ENCODE results near the gene SEMA6A.

The SEMA6A gene

DNA sequence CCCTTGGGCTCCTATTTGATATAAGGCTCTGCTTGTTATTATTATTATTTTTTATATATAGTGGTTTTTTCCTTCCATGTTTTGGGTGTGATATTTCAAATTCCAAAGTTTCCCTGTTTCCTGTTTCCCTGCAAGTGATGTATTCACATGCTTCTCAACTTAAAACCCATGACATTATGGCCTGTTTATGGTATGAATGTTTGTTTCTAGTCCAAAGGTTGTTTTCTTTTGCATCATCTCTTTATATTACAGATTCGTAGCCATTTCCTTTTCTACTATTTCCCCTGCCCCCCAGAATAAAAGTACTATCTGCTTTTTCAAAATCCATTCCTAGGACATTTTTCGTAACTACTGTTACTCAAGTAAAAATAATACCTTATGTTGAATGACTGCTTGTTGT is 7.5 kb downstream of the SEMA6A start:
- WGBS, 2 experiments, result 88 to 90% methylated on average over 1 to 2 of the region's 2 CpGs
- peaks cover 43% of the 10 kb centered on the region for H3K4me1 ChIP-seq (ENCODE audit: control insufficient read depth, insufficient read depth, low read length)
- H3K27ac ChIP-seq (ENCODE audit: insufficient read depth, low read depth, low read length, poor library complexity, severe bottlenecking), result no peak overlapping the region
- H3K9me3 ChIP-seq (ENCODE audit: control insufficient read depth, low read length), result no peaks in the 10 kb centered on the region
- H3K27me3 ChIP-seq (ENCODE audit: control insufficient read depth, insufficient read depth, low read length, poor library complexity, severe bottlenecking), result no peaks in the 10 kb centered on the region
- H3K36me3 ChIP-seq (ENCODE audit: control insufficient read depth, insufficient read depth, low read length), result no peaks in the 10 kb centered on the region
- no peak overlapping the region for H3K4me3 ChIP-seq (ENCODE audit: insufficient read depth, low read depth, low read length)

DNA sequence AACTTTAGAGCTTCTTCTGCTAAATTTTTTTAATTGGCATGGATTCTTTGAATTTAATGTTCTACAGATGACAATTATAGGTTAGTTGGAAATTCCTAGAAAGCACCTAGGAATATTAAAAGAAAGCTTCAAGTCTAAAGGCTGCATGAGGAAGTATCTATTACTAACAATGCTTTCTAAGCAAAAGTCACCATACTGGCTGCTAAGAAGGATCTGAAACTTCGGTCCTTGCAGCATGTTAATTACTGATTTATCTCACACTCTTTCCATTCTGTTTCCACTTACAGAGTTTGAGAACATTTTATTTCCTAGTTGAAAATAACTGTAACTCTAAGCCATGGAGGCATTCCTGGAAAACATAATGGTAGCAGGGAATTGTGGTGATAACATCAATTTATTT is 8.4 kb downstream of the SEMA6A start:
- H3K36me3 ChIP-seq (ENCODE audit: control insufficient read depth, insufficient read depth, low read length), result no peaks in the 10 kb centered on the region
- WGBS, 2 experiments, result 53 to 90% methylated on average over 1 of the region's 1 CpG
- peaks cover 43% of the 10 kb centered on the region for H3K4me1 ChIP-seq (ENCODE audit: control insufficient read depth, insufficient read depth, low read length)
- H3K27ac ChIP-seq (ENCODE audit: insufficient read depth, low read depth, low read length, poor library complexity, severe bottlenecking), result no peak overlapping the region
- H3K4me3 ChIP-seq (ENCODE audit: insufficient read depth, low read depth, low read length), result no peak overlapping the region
- no peaks in the 10 kb centered on the region for H3K9me3 ChIP-seq (ENCODE audit: control insufficient read depth, low read length)
- H3K27me3 ChIP-seq (ENCODE audit: control insufficient read depth, insufficient read depth, low read length, poor library complexity, severe bottlenecking), result no peaks in the 10 kb centered on the region

DNA sequence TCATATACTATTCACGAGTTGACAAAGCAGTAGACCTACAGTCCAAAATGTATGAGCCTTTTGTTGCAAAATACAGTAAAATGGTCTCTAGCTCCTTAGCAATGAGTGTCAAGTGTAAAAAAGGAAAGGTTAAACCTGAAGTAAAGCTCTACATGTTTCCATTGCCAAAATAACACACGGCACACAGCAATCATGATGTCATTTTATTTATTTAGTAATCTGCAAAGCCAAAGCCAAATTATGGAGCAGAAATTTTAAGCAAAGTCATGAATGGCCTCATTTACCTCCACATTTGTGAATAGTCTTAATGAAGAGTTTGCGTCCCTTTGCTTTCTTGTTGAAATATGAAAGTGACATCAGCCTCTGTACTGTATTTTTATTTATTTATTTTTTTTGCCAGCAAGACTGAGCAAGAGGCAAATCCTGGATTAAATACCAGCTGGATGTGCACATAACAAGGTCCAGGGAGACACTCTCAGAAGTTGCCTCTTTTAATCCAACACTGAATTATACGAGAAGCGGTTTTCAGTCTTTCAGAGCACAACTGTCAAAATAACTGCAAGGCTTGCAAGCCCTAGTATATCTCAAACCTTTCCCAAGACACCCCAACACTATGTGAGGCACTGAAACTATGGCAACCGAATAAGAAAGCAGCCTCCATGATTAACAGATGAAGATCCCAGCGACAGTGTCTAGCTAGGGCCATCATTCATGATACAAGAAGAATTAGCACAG is 9.7 kb downstream of the SEMA6A start:
- Histone ChIP-seq H3K27me3 (ENCODE audit: control insufficient read depth, insufficient read depth, low read length, poor library complexity, severe bottlenecking) (no peaks in the 10 kb centered on the region), H3K9me3 (ENCODE audit: control insufficient read depth, low read length) (no peaks in the 10 kb centered on the region), H3K4me3 (ENCODE audit: insufficient read depth, low read depth, low read length) (no peak overlapping the region), H3K27ac (ENCODE audit: insufficient read depth, low read depth, low read length, poor library complexity, severe bottlenecking) (no peak overlapping the region), H3K4me1 (ENCODE audit: control insufficient read depth, insufficient read depth, low read length) (peaks cover 42% of the 10 kb centered on the region), H3K36me3 (ENCODE audit: control insufficient read depth, insufficient read depth, low read length) (no peaks in the 10 kb centered on the region)
- WGBS, 2 experiments, result 71 to 72% methylated on average over 6 to 7 of the region's 7 CpGs

DNA sequence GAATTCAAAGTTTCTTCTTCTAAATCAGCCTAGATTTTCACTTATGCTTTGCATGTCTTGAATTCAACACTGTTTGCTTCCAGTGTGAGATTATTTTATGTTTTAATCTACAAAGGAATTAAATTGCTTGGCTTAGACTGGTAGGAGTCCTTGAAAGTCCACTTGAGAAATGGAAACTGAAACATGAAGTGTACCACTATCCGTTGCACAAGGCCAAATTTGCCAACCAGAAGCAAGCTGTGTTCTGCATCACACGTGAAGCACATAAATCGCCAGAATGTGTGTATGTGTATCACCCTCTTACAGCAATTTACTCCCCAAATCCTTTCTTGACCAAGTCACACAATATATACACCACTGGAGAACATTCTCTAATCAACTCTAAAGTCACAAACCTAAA is 10.3 kb downstream of the SEMA6A start:
- WGBS, 2 experiments, result 73 to 87% methylated on average over 3 of the region's 3 CpGs
- H3K9me3 ChIP-seq (ENCODE audit: control insufficient read depth, low read length), result no peaks in the 10 kb centered on the region
- H3K27me3 ChIP-seq (ENCODE audit: control insufficient read depth, insufficient read depth, low read length, poor library complexity, severe bottlenecking), result no peaks in the 10 kb centered on the region
- no peak overlapping the region for H3K4me3 ChIP-seq (ENCODE audit: insufficient read depth, low read depth, low read length)
- peaks cover 46% of the 10 kb centered on the region for H3K4me1 ChIP-seq (ENCODE audit: control insufficient read depth, insufficient read depth, low read length)
- H3K27ac ChIP-seq (ENCODE audit: insufficient read depth, low read depth, low read length, poor library complexity, severe bottlenecking), result no peak overlapping the region
- no peaks in the 10 kb centered on the region for H3K36me3 ChIP-seq (ENCODE audit: control insufficient read depth, insufficient read depth, low read length)

DNA sequence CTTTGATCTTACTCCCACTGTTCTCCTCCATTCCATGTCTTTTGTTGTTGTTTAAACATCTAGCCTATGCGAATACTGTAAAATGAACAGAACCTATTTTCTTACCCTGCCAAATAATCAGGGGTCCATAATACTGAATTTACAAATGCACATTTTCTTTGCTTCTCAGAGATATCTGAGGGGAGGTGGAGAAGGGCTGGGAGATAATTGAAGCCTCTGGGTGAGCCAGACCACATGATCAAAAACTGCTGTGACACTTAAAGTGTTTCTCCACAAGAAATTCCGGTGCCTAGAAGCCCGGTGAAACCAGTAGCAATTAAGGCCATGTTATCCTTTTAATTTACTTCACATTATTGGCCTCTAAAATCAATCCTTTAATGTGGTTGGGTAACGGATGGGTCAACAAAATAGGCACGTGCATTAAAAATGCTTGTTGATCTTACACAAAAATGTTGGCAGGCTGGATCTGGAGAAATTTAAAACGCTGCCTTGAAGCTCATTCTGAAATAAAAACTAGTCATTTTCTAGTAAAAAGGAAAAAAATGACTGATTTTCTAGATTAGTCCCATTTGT is 10.8 kb downstream of the SEMA6A start:
- Histone ChIP-seq H3K9me3 (ENCODE audit: control insufficient read depth, low read length) (no peaks in the 10 kb centered on the region), H3K4me1 (ENCODE audit: control insufficient read depth, insufficient read depth, low read length) (peaks cover 51% of the 10 kb centered on the region), H3K27ac (ENCODE audit: insufficient read depth, low read depth, low read length, poor library complexity, severe bottlenecking) (no peak overlapping the region), H3K36me3 (ENCODE audit: control insufficient read depth, insufficient read depth, low read length) (no peaks in the 10 kb centered on the region), H3K4me3 (ENCODE audit: insufficient read depth, low read depth, low read length) (no peak overlapping the region), H3K27me3 (ENCODE audit: control insufficient read depth, insufficient read depth, low read length, poor library complexity, severe bottlenecking) (no peaks in the 10 kb centered on the region)
- 60 to 71% methylated on average over 6 of the region's 6 CpGs for WGBS, 2 experiments

DNA sequence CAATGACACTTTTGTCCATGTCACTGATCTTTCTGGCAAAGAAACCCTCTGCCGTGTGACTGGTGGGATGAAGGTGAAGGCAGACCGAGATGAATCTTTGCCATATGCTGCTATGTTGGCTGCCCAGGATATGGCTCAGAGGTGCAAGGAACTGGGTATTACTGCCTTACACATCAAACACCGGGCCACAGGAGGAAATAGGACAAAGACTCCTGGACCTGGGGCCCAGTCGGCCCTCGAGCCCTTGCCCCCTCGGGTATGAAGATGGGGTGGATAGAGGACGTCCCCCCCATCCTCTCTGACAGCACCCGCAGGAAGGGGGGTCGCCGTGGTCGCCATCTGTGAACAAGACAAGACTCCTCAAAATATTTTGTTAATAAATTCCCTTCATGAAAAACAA is 12.0 kb downstream of the SEMA6A start:
- Histone ChIP-seq H3K27me3 (ENCODE audit: control insufficient read depth, insufficient read depth, low read length, poor library complexity, severe bottlenecking) (no peaks in the 10 kb centered on the region), H3K4me3 (ENCODE audit: insufficient read depth, low read depth, low read length) (no peak overlapping the region), H3K9me3 (ENCODE audit: control insufficient read depth, low read length) (no peaks in the 10 kb centered on the region), H3K36me3 (ENCODE audit: control insufficient read depth, insufficient read depth, low read length) (no peaks in the 10 kb centered on the region), H3K27ac (ENCODE audit: insufficient read depth, low read depth, low read length, poor library complexity, severe bottlenecking) (no peak overlapping the region), H3K4me1 (ENCODE audit: control insufficient read depth, insufficient read depth, low read length) (peaks cover 52% of the 10 kb centered on the region)
- WGBS, 2 experiments, result 86 to 90% methylated on average over 11 of the region's 11 CpGs

DNA sequence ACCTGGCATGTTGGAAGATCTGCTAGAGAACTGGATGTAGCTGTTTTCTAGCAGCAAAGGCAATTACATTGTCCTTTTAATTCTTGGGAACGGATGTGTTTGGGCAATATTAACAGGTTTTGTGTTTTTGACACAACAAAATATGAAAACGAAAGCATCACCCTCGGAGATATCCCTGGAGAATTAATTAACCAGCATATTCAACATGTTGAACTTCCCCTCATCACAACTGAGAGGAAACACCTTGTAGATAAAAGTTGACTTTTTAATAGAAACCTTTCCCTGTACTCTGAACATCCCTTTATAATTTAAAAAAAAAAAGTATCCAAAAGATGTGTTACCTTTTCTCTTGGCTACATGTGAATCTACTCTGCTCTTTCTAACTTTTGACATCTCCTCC is 13.0 kb downstream of the SEMA6A start:
- Histone ChIP-seq H3K9me3 (ENCODE audit: control insufficient read depth, low read length) (no peaks in the 10 kb centered on the region), H3K27me3 (ENCODE audit: control insufficient read depth, insufficient read depth, low read length, poor library complexity, severe bottlenecking) (no peaks in the 10 kb centered on the region), H3K4me3 (ENCODE audit: insufficient read depth, low read depth, low read length) (no peak overlapping the region), H3K36me3 (ENCODE audit: control insufficient read depth, insufficient read depth, low read length) (no peaks in the 10 kb centered on the region), H3K4me1 (ENCODE audit: control insufficient read depth, insufficient read depth, low read length) (peaks cover 50% of the 10 kb centered on the region), H3K27ac (ENCODE audit: insufficient read depth, low read depth, low read length, poor library complexity, severe bottlenecking) (no peak overlapping the region)
- 73 to 80% methylated on average over 3 of the region's 3 CpGs for WGBS, 2 experiments

DNA sequence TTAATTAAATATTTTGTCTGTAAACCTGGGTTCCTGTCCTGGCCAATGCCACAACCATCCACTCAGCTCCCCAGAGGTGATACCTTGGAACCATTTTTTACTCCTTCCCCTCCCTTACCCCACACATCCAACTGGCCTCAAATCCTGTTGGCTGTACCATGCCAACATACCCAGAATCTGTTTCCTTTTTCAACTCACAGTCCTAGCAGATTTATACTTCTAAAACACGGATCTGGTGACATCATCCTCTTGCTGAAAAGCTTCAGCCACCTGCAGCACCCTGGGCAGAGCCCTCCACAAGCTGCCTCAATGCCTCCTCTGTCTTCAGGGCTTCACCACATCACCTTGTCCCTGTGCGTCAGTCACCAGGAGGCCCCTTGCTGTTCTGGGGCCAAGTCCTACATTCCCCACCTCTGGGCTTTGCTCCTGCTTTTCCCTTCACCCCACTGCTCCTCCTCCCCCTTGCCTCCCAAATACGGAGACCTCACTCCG is 14.9 kb downstream of the SEMA6A start:
- no peaks in the 10 kb centered on the region for H3K27me3 ChIP-seq (ENCODE audit: control insufficient read depth, insufficient read depth, low read length, poor library complexity, severe bottlenecking)
- peak overlapping the region; percentile 21 for H3K27ac ChIP-seq (ENCODE audit: insufficient read depth, low read depth, low read length, poor library complexity, severe bottlenecking)
- H3K4me1 ChIP-seq (ENCODE audit: control insufficient read depth, insufficient read depth, low read length), result peaks cover 35% of the 10 kb centered on the region
- H3K4me3 ChIP-seq (ENCODE audit: insufficient read depth, low read depth, low read length), result no peak overlapping the region
- WGBS, 2 experiments, result 23 to 26% methylated on average over 4 of the region's 4 CpGs
- no peaks in the 10 kb centered on the region for H3K36me3 ChIP-seq (ENCODE audit: control insufficient read depth, insufficient read depth, low read length)
- H3K9me3 ChIP-seq (ENCODE audit: control insufficient read depth, low read length), result no peaks in the 10 kb centered on the region

DNA sequence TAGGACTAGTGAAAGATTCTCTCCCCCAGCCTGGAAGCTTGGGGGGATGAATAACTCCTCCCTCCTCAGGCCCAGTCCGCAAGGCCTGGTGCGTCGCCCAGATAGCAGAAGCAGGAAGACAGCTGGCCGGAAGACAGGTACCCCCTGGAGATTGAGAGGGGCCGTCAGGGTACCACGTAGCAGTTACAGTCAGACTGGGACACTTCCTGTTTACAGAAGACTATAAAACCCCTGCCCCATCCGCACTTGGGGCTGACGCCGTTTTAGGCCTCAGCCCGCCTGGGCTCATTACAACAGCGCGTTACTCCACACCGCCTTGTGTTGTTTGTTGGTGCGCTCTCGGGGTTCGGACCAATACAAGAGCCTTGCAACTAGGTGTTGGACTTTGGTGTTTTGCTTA is 15.4 kb downstream of the SEMA6A start:
- H3K4me3 ChIP-seq (ENCODE audit: insufficient read depth, low read depth, low read length), result no peak overlapping the region
- H3K36me3 ChIP-seq (ENCODE audit: control insufficient read depth, insufficient read depth, low read length), result no peaks in the 10 kb centered on the region
- 55% methylated on average over 15 of the region's 16 CpGs for WGBS, 2 experiments
- H3K4me1 ChIP-seq (ENCODE audit: control insufficient read depth, insufficient read depth, low read length), result peaks cover 33% of the 10 kb centered on the region
- peak overlapping the region; percentile 21 for H3K27ac ChIP-seq (ENCODE audit: insufficient read depth, low read depth, low read length, poor library complexity, severe bottlenecking)
- no peaks in the 10 kb centered on the region for H3K9me3 ChIP-seq (ENCODE audit: control insufficient read depth, low read length)
- no peaks in the 10 kb centered on the region for H3K27me3 ChIP-seq (ENCODE audit: control insufficient read depth, insufficient read depth, low read length, poor library complexity, severe bottlenecking)

DNA sequence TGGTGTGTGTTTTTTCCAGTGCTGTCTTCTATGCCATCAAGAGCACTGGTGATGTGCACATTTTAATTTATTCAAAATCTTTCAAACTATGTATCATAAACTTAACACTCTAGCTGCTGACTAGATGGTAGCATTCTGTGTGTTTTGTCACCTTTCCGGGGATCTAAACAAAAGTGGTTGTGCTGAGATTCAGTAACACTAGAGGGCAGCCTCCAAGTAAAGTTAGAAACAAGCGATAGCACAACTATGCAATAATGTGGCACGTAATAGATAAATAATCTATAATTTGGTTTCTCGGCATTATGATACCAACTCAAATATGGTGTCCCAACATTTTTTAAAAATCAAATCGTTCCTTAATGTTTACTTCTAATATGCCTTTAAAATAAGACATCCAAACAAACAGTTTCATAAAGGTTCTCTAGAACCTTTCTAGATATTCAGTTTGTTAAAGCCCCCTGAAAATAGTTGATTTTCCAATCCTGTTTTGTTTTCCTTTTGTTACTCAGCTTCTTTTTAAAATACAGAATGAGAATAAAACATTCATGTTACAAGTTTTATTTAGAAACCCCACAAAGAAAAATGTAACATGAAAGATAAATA is 16.9 kb downstream of the SEMA6A start:
- Histone ChIP-seq H3K4me1 (ENCODE audit: control insufficient read depth, insufficient read depth, low read length) (peaks cover 36% of the 10 kb centered on the region), H3K27me3 (ENCODE audit: control insufficient read depth, insufficient read depth, low read length, poor library complexity, severe bottlenecking) (no peaks in the 10 kb centered on the region), H3K4me3 (ENCODE audit: insufficient read depth, low read depth, low read length) (no peak overlapping the region), H3K9me3 (ENCODE audit: control insufficient read depth, low read length) (no peaks in the 10 kb centered on the region), H3K36me3 (ENCODE audit: control insufficient read depth, insufficient read depth, low read length) (no peaks in the 10 kb centered on the region), H3K27ac (ENCODE audit: insufficient read depth, low read depth, low read length, poor library complexity, severe bottlenecking) (no peak overlapping the region)
- whole genome bisulfite sequencing, 2 experiments, result 64 to 77% methylated on average over 5 of the region's 5 CpGs
